T follicular helper cell (primary cell): ENCODE measurements around the gene ATP13A1.

ENCODE experiments used
- DNase-seq: peaks from one replicate; pipeline ENCODE4 v3.0.0-alpha.2; 2020; ENCODE audit warnings: low read depth

ATP13A1 gene

DNA sequence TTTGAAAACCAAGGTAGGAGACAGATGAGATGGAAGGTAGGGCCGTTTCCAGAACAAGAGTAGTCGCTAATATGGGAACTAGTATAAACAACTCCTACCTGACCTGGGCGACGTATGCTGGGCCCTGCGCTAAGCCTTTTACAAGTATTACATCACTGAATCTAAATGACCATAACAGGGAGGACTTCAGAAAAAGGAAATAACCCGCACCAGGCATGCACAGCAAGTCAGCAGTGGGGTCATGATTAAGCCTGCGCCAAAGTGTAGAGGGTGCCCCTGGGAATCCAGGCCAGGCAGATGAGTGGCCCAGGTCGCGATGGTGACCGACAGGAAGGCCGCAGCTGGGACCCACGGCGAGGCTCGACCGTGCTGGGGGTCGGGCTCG, 613 bp downstream of the ATP13A1 start:
- DNase-seq, result no peak

- no peak for DNase-seq
These were observed 1.1 kb downstream of the ATP13A1 start for GRCh38 chr19:19662344-19662743.

DNA sequence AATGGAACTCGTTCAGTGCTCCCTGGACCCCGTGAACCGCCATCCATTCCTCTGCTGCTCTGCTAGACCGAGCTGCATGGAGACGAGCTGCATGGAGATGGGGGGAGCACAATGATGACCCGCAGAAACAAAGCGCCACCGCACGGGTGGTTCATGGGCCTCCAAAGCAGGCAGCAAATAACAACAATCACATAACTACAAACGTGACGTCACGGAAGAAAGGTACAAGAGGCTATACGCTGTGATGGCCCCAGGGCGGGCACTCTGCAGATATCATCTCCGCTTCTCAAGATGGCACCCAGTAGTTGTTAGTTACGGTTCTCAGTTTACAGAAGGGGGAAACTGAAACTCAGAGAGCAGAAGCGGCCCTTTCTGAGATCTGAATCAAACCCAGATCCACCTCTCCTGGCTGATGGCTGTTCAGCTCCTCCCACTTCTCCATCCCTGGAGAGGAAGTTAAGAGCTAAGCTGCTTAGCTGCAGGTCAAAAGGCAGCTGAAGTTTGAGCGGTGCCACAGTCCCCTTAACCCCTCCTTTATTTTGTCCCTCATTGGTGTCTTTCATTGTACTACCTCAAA, 1.7 kb downstream of the ATP13A1 start:
- DNase-seq, result peak; percentile 45

DNA sequence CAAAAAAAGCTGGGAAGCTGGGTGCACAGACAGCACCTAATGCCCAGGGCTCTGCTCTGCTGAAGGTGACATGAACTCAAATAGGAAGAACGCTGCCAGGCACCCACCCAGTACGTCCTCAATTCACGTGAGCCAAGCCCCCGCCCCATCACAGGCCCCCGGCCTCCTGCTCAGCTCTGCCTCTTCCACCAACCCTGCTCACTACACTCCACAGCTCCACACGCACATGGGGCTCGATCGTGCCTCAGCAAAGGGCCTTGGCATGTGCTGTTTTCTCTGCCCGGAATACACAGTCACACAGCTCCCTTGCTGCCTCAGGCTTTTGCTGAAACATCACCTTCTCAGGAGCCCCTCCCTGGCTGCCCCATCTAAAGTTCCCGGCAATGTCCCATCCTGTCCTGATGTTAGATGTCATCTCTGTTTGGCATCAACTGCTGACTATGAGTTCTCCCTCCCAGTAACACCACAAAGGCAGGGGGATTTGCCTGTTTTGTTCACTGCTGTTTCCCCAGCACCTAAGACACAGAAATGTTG, 2.3 kb downstream of the ATP13A1 start:
- no peak for DNase-seq

DNA sequence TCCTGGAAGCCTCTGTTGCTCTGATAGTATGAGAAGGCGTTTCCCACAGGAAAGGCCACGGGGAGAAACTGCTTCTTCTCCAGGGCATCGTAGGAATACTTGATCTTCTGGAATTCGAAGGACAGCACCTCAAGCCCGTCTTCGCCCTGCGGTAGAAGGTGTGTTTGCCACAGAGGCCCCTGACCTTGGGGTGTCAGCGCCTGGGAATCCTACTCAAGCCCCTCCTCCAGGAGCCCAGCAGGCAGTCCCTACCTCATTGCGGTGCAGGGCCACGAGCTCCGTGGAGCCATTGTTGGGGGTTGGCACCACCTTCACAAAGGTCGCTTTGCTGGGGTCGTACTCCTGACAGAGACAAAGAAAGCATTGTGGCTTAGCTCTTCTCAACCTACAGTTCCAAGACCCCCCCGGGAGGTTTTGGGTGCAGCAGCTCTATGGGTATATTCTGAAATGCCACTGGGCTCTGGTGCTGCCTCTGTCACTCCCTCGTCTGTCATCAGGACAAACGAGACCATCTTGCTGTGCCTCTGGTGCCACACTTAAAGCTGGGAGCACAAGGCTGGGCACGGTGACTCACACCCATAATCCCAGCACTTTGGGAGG, 3.7 kb downstream of the ATP13A1 start:
- DNase-seq, result no peak

DNA sequence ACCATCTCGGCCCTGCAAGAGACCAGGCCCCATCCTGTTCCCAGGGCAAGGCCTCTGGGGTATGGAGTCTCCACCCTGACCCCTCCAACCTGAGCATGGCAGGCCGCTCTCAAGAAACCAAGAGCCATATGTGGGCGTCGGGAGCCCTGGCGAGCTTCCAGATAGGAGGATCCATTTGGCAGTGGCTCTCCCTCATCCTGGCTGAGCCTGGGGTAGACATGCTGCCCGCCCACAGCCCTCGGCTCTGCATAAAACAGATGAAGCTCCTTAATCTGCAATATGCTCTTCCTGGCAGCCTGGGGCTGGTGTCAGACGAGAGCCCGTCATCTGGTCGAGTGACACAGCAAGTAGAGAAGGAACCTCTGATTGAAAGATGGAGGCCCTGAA, 6.1 kb downstream of the ATP13A1 start:
- no peak for DNase-seq

GRCh38 chr19:19656451-19657396, 6.8 kb downstream of the ATP13A1 start:
- DNase-seq, result no peak

GRCh38 chr19:19655641-19656343, 7.7 kb downstream of the ATP13A1 start:
- DNase-seq, result no peak

DNA sequence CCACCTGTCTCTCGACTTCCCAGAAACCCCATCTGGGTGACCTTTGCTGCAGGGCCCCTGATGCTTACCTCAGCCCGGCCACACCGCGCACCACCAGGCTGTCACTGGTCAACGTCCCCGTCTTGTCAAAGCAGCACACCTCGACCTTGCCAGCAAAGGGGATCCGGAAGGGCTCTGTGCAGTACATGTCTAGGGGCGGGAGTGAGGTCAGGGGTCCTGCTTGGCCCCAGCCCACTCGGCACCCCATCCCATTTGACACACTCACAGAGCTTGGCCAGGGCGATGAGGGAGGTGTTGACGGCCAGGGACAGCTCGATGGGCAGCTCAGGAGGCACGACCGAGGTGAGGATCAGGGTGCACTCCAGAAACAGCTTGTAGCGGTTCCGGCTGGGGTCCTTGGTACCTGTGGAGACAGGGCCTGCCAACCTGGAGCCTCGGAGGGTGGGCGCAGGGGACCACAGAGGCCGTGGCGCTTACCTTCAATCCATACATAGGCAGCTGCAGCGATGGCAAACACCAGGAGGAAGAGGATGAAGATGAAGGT, 8.4 kb downstream of the ATP13A1 start:
- DNase-seq, result no peak

DNA sequence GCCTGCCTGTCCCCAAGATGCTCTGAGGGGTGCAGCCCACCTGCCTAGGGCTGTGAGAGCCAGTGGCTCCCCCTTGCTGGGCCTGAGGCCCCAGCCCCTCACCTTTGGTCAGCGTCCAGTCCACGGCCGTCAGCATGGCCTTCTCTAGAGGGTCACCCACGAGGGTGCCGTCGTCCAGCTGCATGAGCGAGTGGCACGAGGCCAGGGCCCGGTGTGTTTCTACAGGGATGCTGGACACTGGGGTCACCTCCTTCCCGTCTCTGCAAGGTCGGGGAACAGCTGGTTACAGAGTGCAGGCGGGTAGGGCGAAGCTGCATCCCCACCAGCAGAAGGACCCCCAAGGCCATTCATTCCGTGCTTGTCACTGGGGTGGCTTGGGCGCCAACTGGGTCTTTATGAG, 9.0 kb downstream of the ATP13A1 start:
- no peak for DNase-seq

- no peak for DNase-seq
These were observed 9.8 kb downstream of the ATP13A1 start for GRCh38 chr19:19653597-19654147.

GRCh38 chr19:19652482-19653295, 10.8 kb downstream of the ATP13A1 start:
- no peak for DNase-seq

GRCh38 chr19:19651076-19651475, 12.4 kb downstream of the ATP13A1 start:
- no peak for DNase-seq

- no peak for DNase-seq
These were observed 13.1 kb downstream of the ATP13A1 start for GRCh38 chr19:19650331-19650730.

GRCh38 chr19:19649580-19649995, 13.9 kb downstream of the ATP13A1 start:
- DNase-seq, result no peak

DNA sequence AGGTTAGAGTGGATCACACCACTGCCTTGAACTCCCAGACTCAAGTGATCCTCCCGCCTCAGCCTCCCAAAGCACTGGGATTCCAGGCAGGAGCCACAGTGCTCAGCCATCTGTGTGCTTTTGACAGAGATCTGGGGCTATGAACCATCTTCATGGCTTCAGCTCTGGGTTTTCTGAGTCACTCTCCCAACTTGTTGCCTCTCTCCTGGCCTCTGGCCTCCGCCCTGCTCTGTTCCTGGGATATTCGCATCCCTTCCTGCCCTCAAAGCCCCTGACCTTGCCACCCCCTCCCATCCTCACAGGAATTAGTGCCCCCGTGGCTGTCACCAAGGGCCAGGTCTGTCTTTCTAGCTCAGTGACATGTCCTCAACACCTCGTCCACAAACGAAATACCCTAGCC, 14.3 kb downstream of the ATP13A1 start:
- no peak for DNase-seq

DNA sequence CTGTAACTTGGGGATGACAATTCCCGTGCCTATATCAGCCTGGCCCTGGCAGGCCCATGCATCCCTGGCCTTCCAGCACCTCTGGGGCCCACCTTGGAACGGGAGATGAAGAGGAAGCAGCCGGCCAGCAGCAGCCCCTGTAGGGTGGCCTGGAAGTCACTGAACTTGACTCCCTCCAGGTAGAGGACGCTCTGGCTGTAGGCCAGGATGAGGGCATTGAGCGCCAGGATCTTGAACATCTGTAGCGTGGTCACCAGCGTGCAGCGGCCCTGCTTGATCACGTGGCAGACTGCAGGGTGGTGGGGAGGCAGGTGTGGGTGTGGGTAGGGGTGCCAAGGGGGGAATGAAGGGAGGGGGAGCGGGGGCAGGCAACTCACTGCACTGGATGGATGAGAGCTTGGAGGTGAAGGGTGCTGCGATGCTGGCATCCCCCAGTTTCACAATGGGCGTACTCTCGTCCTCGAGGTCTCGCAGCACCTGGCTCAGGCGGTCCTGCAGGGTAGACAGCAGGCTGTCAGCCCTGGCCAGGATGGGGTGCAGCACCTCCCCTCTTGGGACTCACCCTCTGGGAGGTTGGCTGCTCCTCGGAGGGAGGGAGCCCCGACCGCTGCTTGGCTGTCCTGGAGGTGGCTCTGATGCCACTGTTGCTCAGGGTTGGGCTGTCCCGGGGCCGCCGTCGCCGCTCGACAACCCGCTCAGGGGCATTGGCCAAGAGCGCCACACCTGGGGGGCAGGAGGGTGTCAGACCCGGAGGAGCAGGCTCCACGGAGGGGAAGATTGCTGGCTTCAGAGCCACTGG, 16.2 kb downstream of the ATP13A1 start:
- no peak for DNase-seq

DNA sequence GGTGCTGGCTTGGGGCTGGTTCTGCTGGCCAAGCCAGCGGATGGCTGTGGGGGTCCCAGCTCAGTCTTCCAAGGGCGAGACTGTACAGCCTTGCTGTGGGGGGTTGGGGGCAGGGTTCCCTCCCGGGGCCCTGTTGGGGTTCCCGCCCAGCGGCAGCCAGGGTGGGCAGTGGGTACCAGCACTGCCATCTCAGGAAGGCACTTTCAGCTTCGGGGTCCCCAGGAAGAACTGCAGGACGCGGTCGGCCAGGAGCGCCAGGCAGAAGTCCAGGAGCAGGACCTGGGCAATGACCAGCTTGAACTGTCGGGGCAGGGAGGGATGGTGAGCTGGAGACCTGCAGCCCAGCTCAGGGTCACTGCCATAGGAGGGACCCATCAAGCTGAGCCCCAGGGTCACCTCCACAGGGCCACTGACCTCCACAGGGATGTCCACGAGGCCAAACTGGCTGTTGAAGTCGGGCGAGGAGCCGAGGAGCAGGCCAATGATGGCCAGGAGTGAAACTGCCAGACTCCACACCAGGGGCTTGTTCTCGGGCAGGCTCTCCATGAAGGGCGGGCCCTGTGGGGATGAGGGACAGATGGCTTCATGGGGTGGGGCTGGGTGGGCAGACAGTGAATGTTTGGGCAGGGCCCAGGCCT, 18.1 kb downstream of the ATP13A1 start:
- DNase-seq, result no peak

GRCh38 chr19:19644054-19644388, 19.5 kb downstream of the ATP13A1 start:
- no peak for DNase-seq
